Activated naive CD4-positive, alpha-beta T cell treated with anti-CD3 and anti-CD28 coated beads, Interleukin-2, amount 50 U/mL, for 16 hours (primary cell): ENCODE data around the gene SERPINB7.

ENCODE experiments used
- DNase-seq: peaks from one replicate; pipeline ENCODE4 v3.0.0-alpha.2; 2020

The SERPINB7 gene

GRCh38 chr18:63788447-63789096 lies 13.4 kb downstream of the SERPINB7 start:
- peak; percentile 32 for DNase-seq

GRCh38 chr18:63789327-63789726 lies 14.1 kb downstream of the SERPINB7 start:
- DNase-seq, result no peak

- no peak for DNase-seq
Observed at GRCh38 chr18:63795606-63796005, 20.4 kb downstream of the SERPINB7 start.

GRCh38 chr18:63799189-63799588 lies 24.0 kb downstream of the SERPINB7 start:
- no peak for DNase-seq

- DNase-seq, result no peak
Observed at GRCh38 chr18:63801343-63801742, 26.1 kb downstream of the SERPINB7 start.

GRCh38 chr18:63808125-63808524 lies 32.9 kb downstream of the SERPINB7 start:
- no peak for DNase-seq

- no peak for DNase-seq
Observed at GRCh38 chr18:63817441-63818051, 42.3 kb downstream of the SERPINB7 start.

- DNase-seq, result no peak
Observed at GRCh38 chr18:63818212-63818611, 43.0 kb downstream of the SERPINB7 start.

- DNase-seq, result no peak
Observed at GRCh38 chr18:63819786-63820185, 44.6 kb downstream of the SERPINB7 start.

- no peak for DNase-seq
Observed at GRCh38 chr18:63820694-63821093, 45.5 kb downstream of the SERPINB7 start.

- DNase-seq, result peak; percentile 13
Observed at GRCh38 chr18:63823516-63824219, 48.5 kb downstream of the SERPINB7 start.

GRCh38 chr18:63824220-63824525 lies 49.0 kb downstream of the SERPINB7 start:
- DNase-seq, result no peak

GRCh38 chr18:63828120-63828519 lies 52.9 kb downstream of the SERPINB7 start:
- DNase-seq, result no peak

- no peak for DNase-seq
Observed at GRCh38 chr18:63828656-63829055, 53.4 kb downstream of the SERPINB7 start.

- DNase-seq, result no peak
Observed at GRCh38 chr18:63829886-63830285, 54.7 kb downstream of the SERPINB7 start.

GRCh38 chr18:63831080-63831788 lies 56.0 kb downstream of the SERPINB7 start:
- DNase-seq, result no peak

- DNase-seq, result no peak
Observed at GRCh38 chr18:63832470-63832869, 57.3 kb downstream of the SERPINB7 start.

GRCh38 chr18:63834471-63835113 lies 59.4 kb downstream of the SERPINB7 start:
- no peak for DNase-seq

- no peak for DNase-seq
Observed at GRCh38 chr18:63836456-63836855, 61.2 kb downstream of the SERPINB7 start.

GRCh38 chr18:63837590-63837989 lies 62.4 kb downstream of the SERPINB7 start:
- DNase-seq, result no peak

- DNase-seq, result no peak
Observed at GRCh38 chr18:63843008-63843407, 67.8 kb downstream of the SERPINB7 start.

- no peak for DNase-seq
Observed at GRCh38 chr18:63844254-63844653, 69.0 kb downstream of the SERPINB7 start.

GRCh38 chr18:63848159-63848558 lies 72.9 kb downstream of the SERPINB7 start:
- DNase-seq, result no peak
